ENCODE data around the gene SIPA1L3.

GRCh38 chr19:38012944-38013343, 105.9 kb downstream of the SIPA1L3 start:
- no peak for TF ChIP-seq CTCF (CRISPR knock-in tag; IDR thresholded peaks at IDR 0.05)
- TF ChIP-seq KLF6 (CRISPR knock-in tag; IDR thresholded peaks at IDR 0.05): no peak
- TF ChIP-seq NBN (conservative IDR thresholded peaks at IDR 0.05): no peak
- no peak for TF ChIP-seq CREB1 (IDR thresholded peaks at IDR 0.05)
- TF ChIP-seq CREB1 (CRISPR knock-in tag; IDR thresholded peaks at IDR 0.05): no peak
- no peak for TF ChIP-seq MATR3 (CRISPR knock-in tag; IDR thresholded peaks at IDR 0.05)
- TF ChIP-seq, protein P1, sequence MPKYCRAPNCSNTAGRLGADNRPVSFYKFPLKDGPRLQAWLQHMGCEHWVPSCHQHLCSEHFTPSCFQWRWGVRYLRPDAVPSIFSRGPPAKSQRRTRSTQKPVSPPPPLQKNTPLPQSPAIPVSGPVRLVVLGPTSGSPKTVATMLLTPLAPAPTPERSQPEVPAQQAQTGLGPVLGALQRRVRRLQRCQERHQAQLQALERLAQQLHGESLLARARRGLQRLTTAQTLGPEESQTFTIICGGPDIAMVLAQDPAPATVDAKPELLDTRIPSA (CRISPR knock-in tag; IDR thresholded peaks at IDR 0.05; ENCODE audit: borderline replicate concordance): no peak
- TF ChIP-seq CBX2 (IDR thresholded peaks at IDR 0.05; ENCODE audit: low read depth, low read length): no peak
- no peak for TF ChIP-seq CBX2 (CRISPR knock-in tag; IDR thresholded peaks at IDR 0.05; ENCODE audit: low read depth)
- TF ChIP-seq AKNA (CRISPR knock-in tag; IDR thresholded peaks at IDR 0.05; ENCODE audit: borderline replicate concordance): no peak
- TF ChIP-seq ETV6 (CRISPR knock-in tag; conservative IDR thresholded peaks at IDR 0.05): no peak
